CD4-positive, CD25-positive, alpha-beta regulatory T cell (primary cell): Measurements from ENCODE around the gene OR5A1. TPM values are rescaled to one million over a fixed set of nuclear protein-coding genes. Genes with fewer than 3 reads are reported as not detected.
"Not testable (repeated sequence)": the region's sequence is repeated elsewhere in the genome, so short reads cannot be mapped to it uniquely, and the experiment has no call there.

Experiments used
- ATAC-seq, 2 donors: fragments of 150-1000 bp; cut with Tn5 transposase; one replicate each; pipeline ENCODE4 v1.10.0; 2021; ENCODE audit warnings: low read depth in 2 of 2, moderate number of reproducible peaks in 2 of 2, moderate library complexity in 1 of 2
- DNase-seq, 3 donors: peaks; one replicate each; pipeline versions ENCODE4 v3.0.0 to v3.0.0-alpha.2; 2012 to 2022; ENCODE audit warnings: mixed read lengths in 1 of 3
- H3K27ac ChIP-seq: one replicate; pipeline ENCODE4 v1.7.0; 2013; ENCODE audit warnings: mild to moderate bottlenecking, low read length; ENCODE audit not compliant: insufficient read depth, poor library complexity, severe bottlenecking
- H3K27me3 ChIP-seq: one replicate; pipeline ENCODE4 v1.7.0; 2013; ENCODE audit warnings: low read length; ENCODE audit not compliant: control insufficient read depth, insufficient read depth
- H3K36me3 ChIP-seq: one replicate; pipeline ENCODE4 v1.7.0; 2013; ENCODE audit warnings: mild to moderate bottlenecking, low read length, moderate library complexity; ENCODE audit not compliant: control insufficient read depth, insufficient read depth
- H3K4me1 ChIP-seq: 2 replicates; pipeline ENCODE4 v1.7.0; 2013; ENCODE audit warnings: mild to moderate bottlenecking, low read length; ENCODE audit not compliant: insufficient read depth, control insufficient read depth, poor library complexity, severe bottlenecking
- H3K4me3 ChIP-seq: one replicate; pipeline ENCODE4 v1.7.0; 2013; ENCODE audit warnings: low read depth, mild to moderate bottlenecking, low read length, moderate library complexity
- H3K9me3 ChIP-seq, 2 experiments: 1 replicate in 1 of 2; 2 replicates in 1 of 2; pipeline ENCODE4 v1.7.0; 2013; ENCODE audit warnings: low read length in 2 of 2, mild to moderate bottlenecking in 1 of 2, moderate library complexity in 1 of 2; ENCODE audit not compliant: control insufficient read depth in 2 of 2
- H3K27ac Mint-ChIP-seq, 3 donors: one replicate each; pipeline ENCODE4 v1.8.0; 2020 to 2022; ENCODE audit warnings: mild to moderate bottlenecking in 3 of 3, mixed read lengths in 3 of 3, moderate library complexity in 2 of 3
- H3K27me3 Mint-ChIP-seq: one replicate; pipeline ENCODE4 v1.8.0; 2022; ENCODE audit warnings: mild to moderate bottlenecking, mixed read lengths
- H3K36me3 Mint-ChIP-seq: one replicate; pipeline ENCODE4 v1.8.0; 2020; ENCODE audit warnings: mixed read lengths
- H3K4me1 Mint-ChIP-seq, 4 donors: one replicate each; pipeline ENCODE4 v1.8.0; 2020 to 2022; ENCODE audit warnings: mixed read lengths in 4 of 4, mild to moderate bottlenecking in 1 of 4
- H3K4me3 Mint-ChIP-seq, 4 donors: one replicate each; pipeline ENCODE4 v1.8.0; 2020 to 2022; ENCODE audit warnings: mild to moderate bottlenecking in 4 of 4, mixed read lengths in 4 of 4, moderate library complexity in 3 of 4
- H3K9me3 Mint-ChIP-seq, 7 donors: one replicate each; pipeline ENCODE4 v1.8.0; 2020 to 2022; ENCODE audit warnings: mixed read lengths in 7 of 7, mild to moderate bottlenecking in 3 of 7, moderate library complexity in 2 of 7
- polyA plus RNA-seq, 4 donors: library from polyadenylated mRNA; unstranded; fragments of 300-500 nt; fragmentation: Illumina TruSeq; gene quantifications; one replicate each; pipeline ENCODE4 v1.2.3, GENCODE V29; 2021
- total RNA-seq: library from RNA; stranded (reverse); gene quantifications from one replicate; pipeline ENCODE4 v1.2.3, GENCODE V29; 2022

The OR5A1 gene
- total and polyA plus RNA-seq, 5 donors from 2014 or later = not detected

- H3K4me3 Mint-ChIP-seq, H3K27me3 ChIP-seq: not testable (repeated sequence)
These were observed 9.4 kb downstream of the OR5A1 start for GRCh38 chr11:59445624-59446023.

GRCh38 chr11:59448484-59448883 is 12.2 kb downstream of the OR5A1 start:
- no peaks in the 10 kb centered on the region for H3K9me3 ChIP-seq
- H3K4me1 ChIP-seq = no peaks in the 10 kb centered on the region
- no peak for DNase-seq
- peaks cover 2% of the 10 kb centered on the region for H3K27me3 ChIP-seq
- ATAC-seq = no peak
- H3K36me3 Mint-ChIP-seq = no peaks in the 10 kb centered on the region
- H3K4me1 Mint-ChIP-seq = peaks cover 0 to 3% (median 0%) of the 10 kb centered on the region in 4 donors
- no peak overlapping the region for H3K4me3 ChIP-seq
- H3K27me3 Mint-ChIP-seq = peaks cover 11% of the 10 kb centered on the region
- no peak overlapping the region for H3K4me3 Mint-ChIP-seq
- H3K9me3 Mint-ChIP-seq = peaks cover 0 to 8% (median 2%) of the 10 kb centered on the region in 7 donors
- no peaks in the 10 kb centered on the region for H3K36me3 ChIP-seq
- no peak overlapping the region for H3K27ac ChIP-seq
- no peak overlapping the region for H3K27ac Mint-ChIP-seq

More at GRCh38 chr11:59445624-59446023, 9.4 kb downstream of the OR5A1 start:
- ATAC-seq, H3K9me3 ChIP-seq, H3K27me3 Mint-ChIP-seq, H3K36me3 ChIP-seq, DNase-seq, H3K36me3 Mint-ChIP-seq, H3K27ac Mint-ChIP-seq, H3K4me1 Mint-ChIP-seq, H3K4me1 ChIP-seq, H3K27ac ChIP-seq, H3K4me3 ChIP-seq: not testable (repeated sequence)
- H3K9me3 Mint-ChIP-seq = peaks cover 0 to 10% (median 2%) of the 10 kb centered on the region in 7 donors

GRCh38 chr11:59456661-59457060 is 20.4 kb downstream of the OR5A1 start, which contains the start of gene OR4D6:
Gene OR4D6, plus strand, starts transcription at chr11:59456961. Its CDS starts 0 bp downstream, at chr11:59456961.
- no peak within 1 kb of the TSS for H3K27ac Mint-ChIP-seq

GRCh38 chr11:59459916-59460315 is 23.6 kb downstream of the OR5A1 start:
- peaks cover 2% of the 10 kb centered on the region for H3K27me3 ChIP-seq
- no peak overlapping the region for H3K4me3 ChIP-seq
- no peak overlapping the region for H3K27ac ChIP-seq
- no peaks in the 10 kb centered on the region for H3K36me3 Mint-ChIP-seq
- no peak overlapping the region for H3K27ac Mint-ChIP-seq
- H3K36me3 ChIP-seq = no peaks in the 10 kb centered on the region
- peaks cover 9% of the 10 kb centered on the region for H3K27me3 Mint-ChIP-seq
- no peaks in the 10 kb centered on the region for H3K4me1 Mint-ChIP-seq
- ATAC-seq = no peak
- no peak overlapping the region for H3K4me3 Mint-ChIP-seq
- peaks cover 0 to 3% (median 0%) of the 10 kb centered on the region in 7 donors for H3K9me3 Mint-ChIP-seq
- no peaks in the 10 kb centered on the region for H3K4me1 ChIP-seq
- DNase-seq = no peak
- no peaks in the 10 kb centered on the region for H3K9me3 ChIP-seq

More at GRCh38 chr11:59456661-59457060, 20.4 kb downstream of the OR5A1 start, which contains the start of gene OR4D6:
- H3K36me3 Mint-ChIP-seq = no peaks in the 10 kb centered on the region
- no peak within 1 kb of the TSS for H3K27ac ChIP-seq
- H3K9me3 ChIP-seq = no peaks in the 10 kb centered on the region
- peaks cover 0 to 3% (median 0%) of the 10 kb centered on the region in 7 donors for H3K9me3 Mint-ChIP-seq
- no peaks in the 10 kb centered on the region for H3K36me3 ChIP-seq
- H3K27me3 Mint-ChIP-seq = peaks cover 9% of the 10 kb centered on the region
- no peak for ATAC-seq
- no peaks in the 10 kb centered on the region for H3K4me1 ChIP-seq
- no peak for DNase-seq
- no peak within 1 kb of the TSS for H3K4me3 ChIP-seq
- H3K27me3 ChIP-seq = peaks cover 2% of the 10 kb centered on the region
- H3K4me3 Mint-ChIP-seq = no peak within 1 kb of the TSS
- H3K4me1 Mint-ChIP-seq = peaks cover 0 to 3% (median 0%) of the 10 kb centered on the region in 4 donors

- H3K27ac Mint-ChIP-seq = no peak overlapping the region
These were observed 26.9 kb downstream of the OR5A1 start for GRCh38 chr11:59463190-59463641.

GRCh38 chr11:59473015-59473414 is 36.7 kb downstream of the OR5A1 start, which contains the start of gene OR4D10:
Gene OR4D10, plus strand, starts transcription at chr11:59473315. Its CDS starts 4,115 bp downstream, at chr11:59477430.
- Histone ChIP-seq H3K4me1 (no peaks in the 10 kb centered on the region), H3K27ac (no peak within 1 kb of the TSS), H3K9me3 (no peaks in the 10 kb centered on the region), H3K36me3 (no peaks in the 10 kb centered on the region), H3K4me3 (no peak within 1 kb of the TSS), H3K27me3 (no peaks in the 10 kb centered on the region)
- Mint-ChIP-seq H3K4me3 (no peak within 1 kb of the TSS), H3K36me3 (no peaks in the 10 kb centered on the region), H3K9me3 (peaks cover 0 to 2% (median 0%) of the 10 kb centered on the region in 7 donors), H3K27me3 (peaks cover 5% of the 10 kb centered on the region), H3K27ac (no peak within 1 kb of the TSS), H3K4me1 (no peaks in the 10 kb centered on the region)
- ATAC-seq (no peak), DNase-seq (no peak)

More at GRCh38 chr11:59463190-59463641, 26.9 kb downstream of the OR5A1 start:
- peaks cover 0 to 4% (median 0%) of the 10 kb centered on the region in 7 donors for H3K9me3 Mint-ChIP-seq
- H3K9me3 ChIP-seq = no peaks in the 10 kb centered on the region
- H3K36me3 ChIP-seq = no peaks in the 10 kb centered on the region
- no peaks in the 10 kb centered on the region for H3K4me1 ChIP-seq
- ATAC-seq (no peak), DNase-seq (no peak)
- no peaks in the 10 kb centered on the region for H3K27me3 ChIP-seq
- H3K4me3 Mint-ChIP-seq = no peak overlapping the region
- H3K27ac ChIP-seq = no peak overlapping the region
- no peak overlapping the region for H3K4me3 ChIP-seq
- H3K4me1 Mint-ChIP-seq = no peaks in the 10 kb centered on the region
- peaks cover 5% of the 10 kb centered on the region for H3K27me3 Mint-ChIP-seq
- H3K36me3 Mint-ChIP-seq = no peaks in the 10 kb centered on the region

GRCh38 chr11:59475176-59475575 is 38.9 kb downstream of the OR5A1 start:
- DNase-seq = no peak
- H3K4me3 ChIP-seq = no peak overlapping the region
- H3K36me3 ChIP-seq = no peaks in the 10 kb centered on the region
- Mint-ChIP-seq H3K9me3 (peaks cover 0 to 2% (median 0%) of the 10 kb centered on the region in 7 donors), H3K27me3 (peaks cover 5% of the 10 kb centered on the region), H3K4me1 (no peaks in the 10 kb centered on the region), H3K4me3 (no peak overlapping the region), H3K36me3 (no peaks in the 10 kb centered on the region), H3K27ac (no peak overlapping the region)
- ATAC-seq = no peak
- no peaks in the 10 kb centered on the region for H3K27me3 ChIP-seq
- no peaks in the 10 kb centered on the region for H3K9me3 ChIP-seq
- no peaks in the 10 kb centered on the region for H3K4me1 ChIP-seq
- H3K27ac ChIP-seq = no peak overlapping the region

GRCh38 chr11:59479906-59480305 is 43.6 kb downstream of the OR5A1 start:
- Histone ChIP-seq H3K27me3 (no peaks in the 10 kb centered on the region), H3K27ac (no peak overlapping the region), H3K36me3 (no peaks in the 10 kb centered on the region), H3K9me3 (no peaks in the 10 kb centered on the region), H3K4me3 (no peak overlapping the region), H3K4me1 (no peaks in the 10 kb centered on the region)
- ATAC-seq (no peak), DNase-seq (no peak)
- H3K27ac Mint-ChIP-seq = no peak overlapping the region
- H3K4me1 Mint-ChIP-seq = no peaks in the 10 kb centered on the region
- no peak overlapping the region for H3K4me3 Mint-ChIP-seq
- H3K36me3 Mint-ChIP-seq = no peaks in the 10 kb centered on the region
- H3K27me3 Mint-ChIP-seq = peaks cover 5% of the 10 kb centered on the region
- H3K9me3 Mint-ChIP-seq = peaks cover 0 to 2% (median 0%) of the 10 kb centered on the region in 7 donors
